ENCODE data around the gene FAM107B.

DNA sequence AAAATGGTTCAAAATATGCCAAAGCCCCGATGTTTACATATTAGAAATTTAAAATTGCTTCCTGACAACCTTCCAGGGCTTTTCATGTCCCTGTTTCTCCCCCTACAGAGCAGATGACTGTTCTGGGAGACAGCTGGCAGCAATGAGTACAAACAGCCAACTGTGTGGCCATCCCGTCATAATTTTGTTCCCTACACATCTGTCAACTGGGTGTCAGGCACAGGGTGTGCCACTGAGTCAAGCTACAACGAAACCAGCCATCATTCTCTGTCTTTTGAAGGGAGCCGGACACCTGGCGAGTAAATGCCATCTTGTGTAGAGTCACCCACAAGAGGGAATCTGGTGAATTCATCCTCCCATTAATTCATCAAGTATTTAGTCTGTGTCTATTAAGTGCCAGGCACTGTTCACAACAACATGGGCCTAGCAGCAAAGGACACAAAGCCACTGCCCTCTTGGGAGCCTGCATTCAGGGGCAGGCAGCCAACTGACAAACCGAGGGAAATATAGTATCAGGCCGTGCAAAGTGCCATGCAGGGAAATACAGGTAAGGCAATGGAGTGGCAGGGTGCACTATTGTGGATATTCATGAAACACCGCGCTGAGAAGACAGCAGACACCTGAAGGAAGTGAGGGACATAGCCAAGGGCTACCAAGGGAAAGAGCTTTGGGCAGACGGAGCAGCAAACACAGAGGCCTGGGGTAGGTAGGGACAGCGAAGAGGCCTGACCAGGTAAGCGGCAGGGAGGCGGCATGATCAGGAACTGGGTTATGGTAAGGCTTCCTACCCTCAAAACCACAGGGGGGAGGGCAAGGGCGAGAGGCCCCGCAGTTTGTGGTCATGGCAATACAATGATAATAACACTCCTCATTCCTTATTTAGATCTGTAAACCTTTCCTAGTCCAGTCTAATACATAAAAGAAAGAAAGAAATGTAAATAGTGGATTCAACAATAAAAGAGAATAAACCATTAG is 213.6 kb downstream of the FAM107B start:
- TF ChIP-seq HDAC2 (IDR thresholded peaks at IDR 0.05) (no peak), SMC3 (IDR thresholded peaks at IDR 0.05; ENCODE audit: borderline replicate concordance, low read length) (no peak), MXI1 (IDR thresholded peaks at IDR 0.05; ENCODE audit: low read depth, low read length) (no peak), BHLHE40 (IDR thresholded peaks at IDR 0.05; ENCODE audit: borderline replicate concordance in 1 of 2, low read depth in 2 of 2, low read length in 1 of 2) (no peak), SUZ12 (IDR thresholded peaks at IDR 0.05; ENCODE audit: unreplicated experiment) (no peak), RBBP5 (conservative IDR thresholded peaks at IDR 0.05) (no peak), POLR2A (IDR thresholded peaks at IDR 0.05; ENCODE audit: low read depth, low read length) (no peak)
- TF ChIP-seq, protein P1, sequence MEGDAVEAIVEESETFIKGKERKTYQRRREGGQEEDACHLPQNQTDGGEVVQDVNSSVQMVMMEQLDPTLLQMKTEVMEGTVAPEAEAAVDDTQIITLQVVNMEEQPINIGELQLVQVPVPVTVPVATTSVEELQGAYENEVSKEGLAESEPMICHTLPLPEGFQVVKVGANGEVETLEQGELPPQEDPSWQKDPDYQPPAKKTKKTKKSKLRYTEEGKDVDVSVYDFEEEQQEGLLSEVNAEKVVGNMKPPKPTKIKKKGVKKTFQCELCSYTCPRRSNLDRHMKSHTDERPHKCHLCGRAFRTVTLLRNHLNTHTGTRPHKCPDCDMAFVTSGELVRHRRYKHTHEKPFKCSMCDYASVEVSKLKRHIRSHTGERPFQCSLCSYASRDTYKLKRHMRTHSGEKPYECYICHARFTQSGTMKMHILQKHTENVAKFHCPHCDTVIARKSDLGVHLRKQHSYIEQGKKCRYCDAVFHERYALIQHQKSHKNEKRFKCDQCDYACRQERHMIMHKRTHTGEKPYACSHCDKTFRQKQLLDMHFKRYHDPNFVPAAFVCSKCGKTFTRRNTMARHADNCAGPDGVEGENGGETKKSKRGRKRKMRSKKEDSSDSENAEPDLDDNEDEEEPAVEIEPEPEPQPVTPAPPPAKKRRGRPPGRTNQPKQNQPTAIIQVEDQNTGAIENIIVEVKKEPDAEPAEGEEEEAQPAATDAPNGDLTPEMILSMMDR (IDR thresholded peaks at IDR 0.05 in 2 of 3, conservative IDR thresholded peaks at IDR 0.05 in 1 of 3; ENCODE audit: control insufficient read depth in 2 of 3, extremely low read depth in 1 of 3, insufficient read depth in 1 of 3, low read depth in 3 of 3, low read length in 3 of 3) = no peak
- TF ChIP-seq, protein P2, sequence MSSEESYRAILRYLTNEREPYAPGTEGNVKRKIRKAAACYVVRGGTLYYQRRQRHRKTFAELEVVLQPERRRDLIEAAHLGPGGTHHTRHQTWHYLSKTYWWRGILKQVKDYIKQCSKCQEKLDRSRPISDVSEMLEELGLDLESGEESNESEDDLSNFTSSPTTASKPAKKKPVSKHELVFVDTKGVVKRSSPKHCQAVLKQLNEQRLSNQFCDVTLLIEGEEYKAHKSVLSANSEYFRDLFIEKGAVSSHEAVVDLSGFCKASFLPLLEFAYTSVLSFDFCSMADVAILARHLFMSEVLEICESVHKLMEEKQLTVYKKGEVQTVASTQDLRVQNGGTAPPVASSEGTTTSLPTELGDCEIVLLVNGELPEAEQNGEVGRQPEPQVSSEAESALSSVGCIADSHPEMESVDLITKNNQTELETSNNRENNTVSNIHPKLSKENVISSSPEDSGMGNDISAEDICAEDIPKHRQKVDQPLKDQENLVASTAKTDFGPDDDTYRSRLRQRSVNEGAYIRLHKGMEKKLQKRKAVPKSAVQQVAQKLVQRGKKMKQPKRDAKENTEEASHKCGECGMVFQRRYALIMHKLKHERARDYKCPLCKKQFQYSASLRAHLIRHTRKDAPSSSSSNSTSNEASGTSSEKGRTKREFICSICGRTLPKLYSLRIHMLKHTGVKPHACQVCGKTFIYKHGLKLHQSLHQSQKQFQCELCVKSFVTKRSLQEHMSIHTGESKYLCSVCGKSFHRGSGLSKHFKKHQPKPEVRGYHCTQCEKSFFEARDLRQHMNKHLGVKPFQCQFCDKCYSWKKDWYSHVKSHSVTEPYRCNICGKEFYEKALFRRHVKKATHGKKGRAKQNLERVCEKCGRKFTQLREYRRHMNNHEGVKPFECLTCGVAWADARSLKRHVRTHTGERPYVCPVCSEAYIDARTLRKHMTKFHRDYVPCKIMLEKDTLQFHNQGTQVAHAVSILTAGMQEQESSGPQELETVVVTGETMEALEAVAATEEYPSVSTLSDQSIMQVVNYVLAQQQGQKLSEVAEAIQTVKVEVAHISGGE (CRISPR knock-in tag; IDR thresholded peaks at IDR 0.05) = no peak

All from GM12878 (cell line).